GM19035 (cell line): ENCODE results near the gene LRMDA.

ENCODE experiments used
- ATAC-seq: cut with Tn5 transposase; IDR thresholded peaks from one replicate; pipeline ENCODE4 v1.9.1; 2021; ENCODE audit not compliant: unreplicated experiment

The LRMDA gene

GRCh38 chr10:75852851-75853484 lies 421.5 kb downstream of the LRMDA start:
- no peak for ATAC-seq

GRCh38 chr10:75857269-75857846 lies 425.9 kb downstream of the LRMDA start:
- ATAC-seq = no peak

GRCh38 chr10:75857896-75858295 lies 426.5 kb downstream of the LRMDA start:
- ATAC-seq = no peak

- ATAC-seq = no peak
These were observed 426.9 kb downstream of the LRMDA start for GRCh38 chr10:75858339-75858738.

- ATAC-seq = no peak
These were observed 427.7 kb downstream of the LRMDA start for GRCh38 chr10:75859141-75859540.

- ATAC-seq = no peak
These were observed 428.6 kb downstream of the LRMDA start for GRCh38 chr10:75860009-75860408.

GRCh38 chr10:75861582-75861981 lies 430.2 kb downstream of the LRMDA start:
- no peak for ATAC-seq

- ATAC-seq = no peak
These were observed 431.5 kb downstream of the LRMDA start for GRCh38 chr10:75862935-75863334.

- ATAC-seq = no peak
These were observed 433.3 kb downstream of the LRMDA start for GRCh38 chr10:75864717-75865116.

GRCh38 chr10:75865413-75866299 lies 434.2 kb downstream of the LRMDA start:
- ATAC-seq = no peak

GRCh38 chr10:75866300-75866625 lies 434.8 kb downstream of the LRMDA start:
- no peak for ATAC-seq

- no peak for ATAC-seq
These were observed 435.3 kb downstream of the LRMDA start for GRCh38 chr10:75866731-75867130.

GRCh38 chr10:75868574-75868973 lies 437.1 kb downstream of the LRMDA start:
- ATAC-seq = no peak

- no peak for ATAC-seq
These were observed 438.7 kb downstream of the LRMDA start for GRCh38 chr10:75870039-75870645.

- no peak for ATAC-seq
These were observed 444.3 kb downstream of the LRMDA start for GRCh38 chr10:75875740-75876139.

- no peak for ATAC-seq
These were observed 445.3 kb downstream of the LRMDA start for GRCh38 chr10:75876710-75877109.

- ATAC-seq = no peak
These were observed 446.5 kb downstream of the LRMDA start for GRCh38 chr10:75877877-75878276.

GRCh38 chr10:75878586-75878985 lies 447.2 kb downstream of the LRMDA start:
- ATAC-seq = no peak

- ATAC-seq = no peak
These were observed 448.8 kb downstream of the LRMDA start for GRCh38 chr10:75880031-75880775.

GRCh38 chr10:75883081-75884072 lies 452.0 kb downstream of the LRMDA start:
- no peak for ATAC-seq
